AG04450 (cell line): ENCODE data around the gene SELENOS. TPM values are rescaled to one million over a fixed set of nuclear protein-coding genes. Genes with fewer than 3 reads are reported as not detected.

Experiments
- CTCF ChIA-PET: fragments of 300-600, 350-600 bp; formaldehyde crosslinking; extraction: SDS; loops from one replicate; lab custom pipeline; 2022; ENCODE audit warnings: antibody characterized with exemption, inconsistent platforms; lab: Charles Lee
- POLR2A ChIA-PET: fragments of 350-600 bp; formaldehyde crosslinking; extraction: SDS; loops from one replicate; lab custom pipeline; 2021; ENCODE audit warnings: antibody characterized with exemption, inconsistent platforms; lab: Yijun Ruan, JAX
- DNase-seq: peaks from one replicate; pipeline ENCODE4 v3.0.0-alpha.2; 2011; ENCODE audit warnings: low read depth, low spot score
- H3K27ac ChIP-seq: one replicate; pipeline ENCODE4 v1.5.1; 2012; ENCODE audit warnings: low read depth, low read length, control low read depth
- H3K27me3 ChIP-seq: one replicate; pipeline ENCODE4 v1.6.0; 2012; ENCODE audit warnings: low read length; ENCODE audit not compliant: control insufficient read depth, insufficient read depth
- H3K4me3 ChIP-seq: 2 replicates; pipeline ENCODE4 v1.5.1; 2011; ENCODE audit warnings: mild to moderate bottlenecking, low read depth, low read length, control low read depth
- H3K9me3 ChIP-seq: 2 replicates; pipeline ENCODE4 v1.5.1; 2012; ENCODE audit warnings: low read length; ENCODE audit not compliant: control insufficient read depth, insufficient read depth
- CTCF ChIP-seq: IDR thresholded peaks from 2 replicates; pipeline ENCODE4 v1.5.1; 2011; ENCODE audit warnings: low read depth, low read length, control low read depth, inconsistent platforms
- polyA plus RNA-seq: library from polyadenylated mRNA; depleted of rRNA; stranded (reverse); fragments of >200 nt; gene quantifications from 2 replicates; pipeline ENCODE4 v1.2.3, GENCODE V29; 2011

Gene SELENOS
- polyA plus RNA-seq, 1 experiment, result 100 TPM

- TF ChIP-seq CTCF, result no peak
- POLR2A ChIA-PET, result no interaction called here
- Histone ChIP-seq H3K9me3 (no peaks in the 10 kb centered on the region; the same call in 1 of the 2 replicates), H3K27me3 (peaks cover 2% of the 10 kb centered on the region), H3K27ac (no peak overlapping the region), H3K4me3 (no peak overlapping the region)
- CTCF ChIA-PET, result interaction anchor here (12.0 kb wide), 1 partner anchor 332 kb away, joined by 232 read pairs; no protein-coding TSS in a partner anchor
- DNase-seq, result no peak
These were observed 30.0 kb upstream of the SELENOS start for GRCh38 chr15:101307048-101307896.

DNA sequence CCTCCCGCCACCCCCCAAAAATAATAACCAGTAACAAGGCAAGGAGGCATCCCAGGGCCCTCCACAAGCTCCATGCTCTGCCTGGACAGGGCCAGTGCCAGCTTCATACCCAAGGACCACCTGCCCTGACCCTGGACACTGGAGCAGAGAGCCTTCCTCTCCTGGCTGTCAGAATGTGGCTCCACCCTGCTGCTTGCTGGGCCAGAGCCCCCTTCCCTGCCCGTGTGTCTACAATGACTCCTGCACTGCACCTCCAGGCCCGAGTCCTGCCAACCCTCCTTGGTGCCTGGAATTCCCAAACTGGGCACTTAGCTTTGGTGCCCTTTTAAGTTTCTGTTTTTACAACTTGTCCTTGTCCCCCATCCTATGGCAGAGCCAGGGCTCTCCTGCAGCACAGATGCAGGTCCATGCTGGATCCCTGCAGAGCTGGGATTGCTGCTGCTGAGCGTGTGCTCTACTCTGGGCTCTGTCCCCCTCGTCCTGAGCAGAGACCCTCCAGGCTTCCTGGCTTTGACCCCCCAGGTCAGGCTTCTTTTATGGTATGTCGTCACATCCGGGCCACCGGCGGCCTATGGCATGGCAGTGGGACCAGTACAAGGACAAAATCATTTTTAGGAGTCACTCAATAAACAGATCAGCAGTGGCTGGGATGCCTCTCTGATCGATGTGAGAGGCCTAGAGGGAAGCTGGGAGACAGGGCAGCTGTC is 29.2 kb upstream of the SELENOS start:
- no peak overlapping the region for H3K4me3 ChIP-seq
- no peak for DNase-seq
- POLR2A ChIA-PET, result no interaction called here
- CTCF ChIA-PET, result interaction anchor here (12.0 kb wide), 1 partner anchor 333 kb away, joined by 232 read pairs; no protein-coding TSS in a partner anchor
- no peaks in the 10 kb centered on the region; the same call in 1 of the 2 replicates for H3K9me3 ChIP-seq
- peaks cover 2% of the 10 kb centered on the region for H3K27me3 ChIP-seq
- H3K27ac ChIP-seq, result no peak overlapping the region
- TF ChIP-seq CTCF, result no peak

GRCh38 chr15:101305820-101306255 is 28.6 kb upstream of the SELENOS start:
- POLR2A ChIA-PET, result no interaction called here
- no peaks in the 10 kb centered on the region; the same call in 1 of the 2 replicates for H3K9me3 ChIP-seq
- CTCF ChIA-PET, result interaction anchor here (12.0 kb wide), 1 partner anchor 334 kb away, joined by 232 read pairs; no protein-coding TSS in a partner anchor
- no peak for TF ChIP-seq CTCF
- H3K27ac ChIP-seq, result no peak overlapping the region
- H3K4me3 ChIP-seq, result no peak overlapping the region
- peaks cover 4% of the 10 kb centered on the region for H3K27me3 ChIP-seq
- no peak for DNase-seq

DNA sequence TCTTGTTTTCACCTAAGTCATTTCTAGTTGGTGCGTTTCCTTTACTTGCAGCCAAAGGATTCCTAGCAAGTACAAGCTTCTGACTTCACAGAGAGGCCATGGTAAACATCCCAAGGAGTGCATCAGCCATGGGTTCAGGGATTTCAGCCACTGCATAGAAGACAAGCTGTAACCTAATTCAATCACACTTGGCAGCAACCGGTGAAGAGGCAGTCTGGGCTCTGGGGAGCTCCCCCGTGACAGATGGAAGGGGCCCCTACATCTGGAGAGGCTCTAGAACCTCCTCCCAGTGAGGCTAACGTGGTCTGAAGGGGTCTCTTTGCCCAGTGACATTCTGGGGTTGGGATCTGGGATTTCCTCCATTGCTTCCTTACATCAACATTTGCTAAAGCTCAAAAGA is 26.1 kb upstream of the SELENOS start:
- CTCF ChIA-PET, result interaction anchor here (1.1 to 12.0 kb wide), 2 partner anchors 10 to 336 kb away, joined by 4 to 232 read pairs; no protein-coding TSS in a partner anchor
- POLR2A ChIA-PET, result no interaction called here
- no peak for TF ChIP-seq CTCF
- DNase-seq, result no peak
- H3K4me3 ChIP-seq, result no peak overlapping the region
- H3K9me3 ChIP-seq, result no peaks in the 10 kb centered on the region
- no peak overlapping the region for H3K27ac ChIP-seq
- peaks cover 4% of the 10 kb centered on the region for H3K27me3 ChIP-seq
